Measurements from ENCODE around the gene TRIM24.
"Not testable (repeated sequence)": the region's sequence is repeated elsewhere in the genome, so short reads cannot be mapped to it uniquely, and the experiment has no call there.

Gene TRIM24

DNA sequence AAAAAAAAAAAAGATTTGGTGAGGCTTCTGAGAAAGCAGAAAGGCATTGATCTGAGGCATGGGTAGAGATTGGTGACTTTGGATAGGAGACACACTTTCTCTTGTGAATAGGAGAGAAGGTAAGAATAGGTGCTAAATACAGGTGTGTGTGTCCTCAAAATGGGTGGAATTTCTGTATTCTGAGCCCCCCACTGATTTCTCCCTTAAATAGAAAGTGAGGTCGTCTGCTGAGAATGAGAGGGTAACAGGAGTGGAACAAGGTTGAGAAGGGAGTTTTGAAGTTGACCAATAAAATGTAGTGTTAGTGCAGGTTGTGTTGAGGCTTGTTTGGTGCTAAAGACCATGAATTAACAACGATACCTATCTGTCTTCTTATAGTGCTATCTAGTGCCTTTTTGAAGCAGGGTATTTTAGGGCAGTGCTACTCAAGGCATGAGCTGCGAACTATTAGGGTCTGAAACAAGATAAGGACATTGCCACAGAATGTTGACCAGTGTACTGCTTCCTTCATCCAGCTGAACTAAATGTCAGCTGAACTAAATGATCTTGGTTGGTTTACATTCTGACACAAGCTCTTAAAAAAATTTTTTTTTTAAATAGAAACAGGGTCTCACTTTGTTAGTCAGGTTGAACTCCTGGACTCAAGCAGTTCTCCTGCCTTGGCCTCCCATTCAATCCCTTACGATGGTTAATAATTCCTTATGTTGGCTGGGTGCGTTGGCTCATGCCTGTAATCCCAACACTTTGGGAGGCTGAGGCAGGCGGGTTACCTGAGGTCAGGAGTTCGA, 12.4 kb downstream of the TRIM24 start:
- no peak overlapping the region for H3K27ac Mint-ChIP-seq
- H3K4me1 Mint-ChIP-seq (ENCODE audit: low read depth) = peaks cover 16% of the 10 kb centered on the region
- H3K27me3 Mint-ChIP-seq (ENCODE audit: low read depth) = no peaks in the 10 kb centered on the region
- H3K9me3 Mint-ChIP-seq = no peaks in the 10 kb centered on the region
- no peak overlapping the region for H3K4me3 Mint-ChIP-seq
- H3K36me3 Mint-ChIP-seq (ENCODE audit: low read depth) = peaks cover 3% of the 10 kb centered on the region

- Mint-ChIP-seq H3K36me3 (ENCODE audit: low read depth) (no peaks in the 10 kb centered on the region), H3K4me1 (ENCODE audit: low read depth) (peaks cover 24% of the 10 kb centered on the region), H3K9me3 (no peaks in the 10 kb centered on the region), H3K27ac (no peak overlapping the region), H3K4me3 (no peak overlapping the region), H3K27me3 (ENCODE audit: low read depth) (no peaks in the 10 kb centered on the region)
These were observed 15.3 kb downstream of the TRIM24 start for GRCh38 chr7:138475377-138475776.

DNA sequence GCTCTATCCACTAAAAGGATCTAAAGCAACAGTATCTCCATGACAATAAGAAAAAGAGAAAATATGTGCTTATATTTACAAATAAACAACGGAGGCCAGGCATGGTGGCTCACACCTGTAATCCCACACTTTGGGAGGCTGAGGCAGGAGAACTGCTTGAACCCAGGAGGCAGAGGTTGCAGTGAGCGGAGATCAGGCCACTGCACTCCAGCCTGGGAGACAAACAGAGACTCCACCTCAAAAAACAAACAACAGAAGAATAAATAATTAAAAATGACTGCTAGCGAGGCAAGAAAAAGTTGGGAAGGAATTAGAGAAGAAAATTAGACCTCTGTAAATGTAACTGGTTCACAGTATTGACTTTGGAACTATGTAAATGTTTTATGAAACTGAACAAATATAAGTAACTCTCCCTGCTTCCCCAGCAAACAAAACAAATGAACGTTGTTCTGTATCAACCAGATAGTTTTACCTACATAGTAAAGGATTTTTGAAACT, 17.1 kb downstream of the TRIM24 start:
- H3K27ac Mint-ChIP-seq = no peak overlapping the region
- no peaks in the 10 kb centered on the region for H3K27me3 Mint-ChIP-seq (ENCODE audit: low read depth)
- no peaks in the 10 kb centered on the region for H3K36me3 Mint-ChIP-seq (ENCODE audit: low read depth)
- no peaks in the 10 kb centered on the region for H3K9me3 Mint-ChIP-seq
- H3K4me1 Mint-ChIP-seq (ENCODE audit: low read depth) = peaks cover 30% of the 10 kb centered on the region
- no peak overlapping the region for H3K4me3 Mint-ChIP-seq

- Mint-ChIP-seq H3K9me3 (no peaks in the 10 kb centered on the region), H3K4me3 (no peak overlapping the region), H3K4me1 (ENCODE audit: low read depth) (peaks cover 30% of the 10 kb centered on the region), H3K27me3 (ENCODE audit: low read depth) (no peaks in the 10 kb centered on the region), H3K36me3 (ENCODE audit: low read depth) (no peaks in the 10 kb centered on the region), H3K27ac (no peak overlapping the region)
These were observed 17.5 kb downstream of the TRIM24 start for GRCh38 chr7:138477581-138477980.

GRCh38 chr7:138478499-138478908, 18.4 kb downstream of the TRIM24 start:
- Mint-ChIP-seq H3K27ac (no peak overlapping the region), H3K36me3 (ENCODE audit: low read depth) (no peaks in the 10 kb centered on the region), H3K4me3 (no peak overlapping the region), H3K9me3 (no peaks in the 10 kb centered on the region), H3K27me3 (ENCODE audit: low read depth) (no peaks in the 10 kb centered on the region), H3K4me1 (ENCODE audit: low read depth) (peaks cover 30% of the 10 kb centered on the region)

- Mint-ChIP-seq H3K4me1 (ENCODE audit: low read depth) (peaks cover 22% of the 10 kb centered on the region), H3K4me3 (no peak overlapping the region), H3K27ac (no peak overlapping the region)
These were observed 20.5 kb downstream of the TRIM24 start for GRCh38 chr7:138480527-138480926.

GRCh38 chr7:138481447-138482380, 21.7 kb downstream of the TRIM24 start:
- H3K27ac Mint-ChIP-seq = no peak overlapping the region
- H3K36me3 Mint-ChIP-seq (ENCODE audit: low read depth) = peaks cover 8% of the 10 kb centered on the region
- no peaks in the 10 kb centered on the region for H3K27me3 Mint-ChIP-seq (ENCODE audit: low read depth)
- peak overlapping the region; percentile 7 for H3K4me3 Mint-ChIP-seq
- peaks cover 11% of the 10 kb centered on the region for H3K9me3 Mint-ChIP-seq
- H3K4me1 Mint-ChIP-seq (ENCODE audit: low read depth) = peaks cover 22% of the 10 kb centered on the region

More at GRCh38 chr7:138480527-138480926, 20.5 kb downstream of the TRIM24 start:
- Mint-ChIP-seq H3K9me3 (peaks cover 2% of the 10 kb centered on the region), H3K36me3 (ENCODE audit: low read depth) (peaks cover 2% of the 10 kb centered on the region), H3K27me3 (ENCODE audit: low read depth) (no peaks in the 10 kb centered on the region)

DNA sequence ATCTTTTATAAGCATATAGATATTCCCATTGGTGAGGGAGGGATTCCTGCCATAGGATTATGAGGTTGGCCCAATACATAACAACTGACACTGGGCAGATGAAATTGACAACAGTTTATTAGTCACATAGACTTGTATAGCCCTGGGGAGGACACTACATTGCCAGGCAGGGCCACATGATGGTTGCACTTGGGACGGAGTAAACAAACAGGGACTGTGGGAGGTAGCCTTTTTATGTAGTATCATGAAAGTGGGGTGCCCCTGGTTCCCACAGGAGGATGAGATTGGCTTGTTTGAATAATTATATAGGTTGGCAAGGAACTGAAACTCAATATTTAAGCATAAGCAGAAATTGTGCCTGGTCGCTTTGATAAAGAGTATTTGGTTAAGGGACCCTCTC, 23.5 kb downstream of the TRIM24 start:
- Mint-ChIP-seq H3K27me3 (ENCODE audit: low read depth) (no peaks in the 10 kb centered on the region), H3K4me1 (ENCODE audit: low read depth) (peaks cover 21% of the 10 kb centered on the region), H3K36me3 (ENCODE audit: low read depth) (peaks cover 16% of the 10 kb centered on the region), H3K4me3 (no peak overlapping the region), H3K27ac (no peak overlapping the region), H3K9me3 (peaks cover 17% of the 10 kb centered on the region)

DNA sequence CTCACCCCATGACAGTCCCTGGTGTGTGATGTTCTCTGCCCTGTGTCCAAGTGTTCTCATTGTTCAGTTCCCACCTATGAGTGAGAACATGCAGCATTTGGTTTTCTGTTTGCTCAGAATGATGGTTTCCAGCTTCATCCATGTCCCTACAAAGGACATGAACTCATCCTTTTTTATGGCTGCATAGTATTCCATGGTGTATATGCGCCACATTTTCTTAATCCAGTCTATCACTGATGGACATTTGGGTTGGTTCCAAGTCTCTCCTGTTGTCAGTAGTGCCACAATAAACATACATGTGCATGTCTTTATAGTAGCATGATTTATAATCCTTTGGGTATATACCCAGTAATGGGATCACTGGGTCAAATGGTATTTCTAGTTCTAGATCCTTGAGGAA, 25.4 kb downstream of the TRIM24 start:
- peaks cover 29% of the 10 kb centered on the region for H3K9me3 Mint-ChIP-seq
- H3K27ac Mint-ChIP-seq; H3K27me3 Mint-ChIP-seq (ENCODE audit: low read depth); H3K4me3 Mint-ChIP-seq: not testable (repeated sequence)
- peaks cover 17% of the 10 kb centered on the region for H3K4me1 Mint-ChIP-seq (ENCODE audit: low read depth)
- peaks cover 27% of the 10 kb centered on the region for H3K36me3 Mint-ChIP-seq (ENCODE audit: low read depth)

GRCh38 chr7:138489139-138489538, 29.1 kb downstream of the TRIM24 start:
- H3K27me3 Mint-ChIP-seq (ENCODE audit: low read depth); H3K4me3 Mint-ChIP-seq; H3K27ac Mint-ChIP-seq: not testable (repeated sequence)
- peaks cover 41% of the 10 kb centered on the region for H3K36me3 Mint-ChIP-seq (ENCODE audit: low read depth)
- peaks cover 11% of the 10 kb centered on the region for H3K4me1 Mint-ChIP-seq (ENCODE audit: low read depth)
- peaks cover 29% of the 10 kb centered on the region for H3K9me3 Mint-ChIP-seq

DNA sequence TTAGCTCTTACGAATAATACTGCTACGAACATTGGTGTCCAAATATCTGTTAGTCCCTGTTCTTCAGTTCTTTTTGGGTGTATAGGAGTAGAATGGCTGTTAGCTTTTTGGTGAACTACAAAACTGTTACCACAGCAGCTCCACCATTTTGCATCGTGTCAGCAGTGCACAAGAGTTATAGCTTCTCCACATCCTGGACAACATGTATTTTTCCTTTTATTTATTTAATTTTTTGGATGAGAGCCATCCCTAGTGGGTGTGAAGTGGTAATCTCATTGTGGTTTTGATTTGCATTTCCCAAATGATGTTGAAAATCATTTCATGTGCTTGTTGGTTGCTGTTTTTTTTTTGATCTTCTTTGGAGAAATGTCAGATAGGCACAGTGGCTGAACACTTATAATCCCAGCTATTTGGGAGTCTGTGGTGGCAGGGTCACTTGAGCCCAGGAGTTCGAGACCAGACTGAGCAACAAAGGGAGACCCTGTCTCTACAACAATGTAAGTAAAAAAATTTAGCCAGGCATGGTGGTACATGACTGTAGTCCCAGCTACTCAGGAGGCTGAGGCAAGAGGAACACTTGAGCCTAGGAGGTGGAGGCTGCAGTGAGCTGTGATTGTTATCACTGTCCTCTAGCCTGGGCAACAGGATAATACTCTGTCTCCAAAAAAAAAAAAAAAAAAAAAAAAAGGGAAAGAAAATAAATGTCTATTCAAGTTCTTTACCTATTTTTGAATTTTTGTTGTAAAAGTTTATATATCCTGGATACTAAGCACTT, 31.7 kb downstream of the TRIM24 start:
- Mint-ChIP-seq H3K9me3 (peaks cover 17% of the 10 kb centered on the region), H3K27me3 (ENCODE audit: low read depth) (no peaks in the 10 kb centered on the region)

GRCh38 chr7:138492423-138492822, 32.4 kb downstream of the TRIM24 start:
- Mint-ChIP-seq H3K4me1 (ENCODE audit: low read depth) (peaks cover 11% of the 10 kb centered on the region), H3K9me3 (peaks cover 17% of the 10 kb centered on the region), H3K27me3 (ENCODE audit: low read depth) (no peaks in the 10 kb centered on the region), H3K36me3 (ENCODE audit: low read depth) (peaks cover 47% of the 10 kb centered on the region), H3K27ac (no peak overlapping the region), H3K4me3 (no peak overlapping the region)

More for the DNA sequence above, 31.7 kb downstream of the TRIM24 start:
- Mint-ChIP-seq H3K27ac (no peak overlapping the region), H3K4me1 (ENCODE audit: low read depth) (peaks cover 11% of the 10 kb centered on the region), H3K4me3 (no peak overlapping the region), H3K36me3 (ENCODE audit: low read depth) (peaks cover 43% of the 10 kb centered on the region)

- H3K9me3 Mint-ChIP-seq = peaks cover 12% of the 10 kb centered on the region
- no peak overlapping the region for H3K4me3 Mint-ChIP-seq
- no peaks in the 10 kb centered on the region for H3K27me3 Mint-ChIP-seq (ENCODE audit: low read depth)
- peaks cover 41% of the 10 kb centered on the region for H3K36me3 Mint-ChIP-seq (ENCODE audit: low read depth)
- no peak overlapping the region for H3K27ac Mint-ChIP-seq
- peaks cover 6% of the 10 kb centered on the region for H3K4me1 Mint-ChIP-seq (ENCODE audit: low read depth)
These were observed 33.5 kb downstream of the TRIM24 start for GRCh38 chr7:138493535-138493934.

DNA sequence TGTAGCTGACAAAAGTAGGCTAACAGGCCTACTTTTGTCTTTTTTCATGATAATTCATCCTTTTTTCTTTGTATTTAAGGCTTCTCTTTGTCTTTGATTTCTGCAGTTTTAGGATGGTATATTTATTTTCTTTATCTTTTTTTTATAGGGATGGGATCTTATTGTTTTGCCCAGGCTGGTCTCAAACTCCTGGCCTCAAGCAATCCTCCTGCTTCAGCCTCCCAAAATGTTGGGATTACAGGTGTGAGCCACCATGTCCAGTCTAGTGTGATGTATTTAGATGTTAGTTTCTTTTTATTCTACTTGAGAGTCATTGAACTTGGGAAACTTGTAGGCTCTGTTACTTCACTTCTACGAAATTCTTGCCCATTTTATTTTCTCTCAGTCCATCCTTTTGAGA, 35.4 kb downstream of the TRIM24 start:
- H3K27me3 Mint-ChIP-seq (ENCODE audit: low read depth) = no peaks in the 10 kb centered on the region
- H3K27ac Mint-ChIP-seq = no peak overlapping the region
- peaks cover 2% of the 10 kb centered on the region for H3K4me1 Mint-ChIP-seq (ENCODE audit: low read depth)
- peaks cover 40% of the 10 kb centered on the region for H3K36me3 Mint-ChIP-seq (ENCODE audit: low read depth)
- peaks cover 10% of the 10 kb centered on the region for H3K9me3 Mint-ChIP-seq
- no peak overlapping the region for H3K4me3 Mint-ChIP-seq

Data from T-helper 1 cell treated with Interleukin-12 subunit alpha and Interleukin-12 subunit beta and Interleukin-4 antibody, amounts not matched to agents 30 μg/mL and 1 μg/mL, for 36 hours (primary cell).